BJ (cell line): ENCODE data around the gene OOSP4B. TPM values are rescaled to one million over a fixed set of nuclear protein-coding genes. Genes with fewer than 3 reads are reported as not detected.
"Not testable (repeated sequence)": the region's sequence is repeated elsewhere in the genome, so short reads cannot be mapped to it uniquely, and the experiment has no call there.

Experiments
- CTCF ChIA-PET: fragments of 350-600 bp; formaldehyde crosslinking; extraction: SDS; loops from one replicate; lab custom pipeline; 2021; ENCODE audit warnings: antibody characterized with exemption, inconsistent platforms; lab: Yijun Ruan, JAX
- POLR2A ChIA-PET: fragments of 300-600 bp; sonication (Branson Sonifier 250); formaldehyde crosslinking; extraction: SDS; loops from one replicate; lab custom pipeline; 2021; ENCODE audit warnings: antibody characterized with exemption; lab: Charles Lee
- DNase-seq: peaks from one replicate; pipeline ENCODE4 v3.0.0-alpha.2; 2011; ENCODE audit warnings: low read depth
- H3K27me3 ChIP-seq: 2 replicates; pipeline ENCODE4 v1.6.0; 2011; ENCODE audit warnings: low read length; ENCODE audit not compliant: control insufficient read depth, insufficient read depth
- H3K36me3 ChIP-seq: 2 replicates; pipeline ENCODE4 v1.5.1; 2011; ENCODE audit warnings: low read length; ENCODE audit not compliant: control insufficient read depth, insufficient read depth
- H3K4me3 ChIP-seq: 2 replicates; pipeline ENCODE4 v1.5.1; 2011; ENCODE audit warnings: low read depth, mild to moderate bottlenecking, control low read depth, low read length
- polyA plus RNA-seq: library from polyadenylated mRNA; depleted of rRNA; stranded (reverse); fragments of >200 nt; gene quantifications from 2 replicates; pipeline ENCODE4 v1.2.3, GENCODE V29; 2011
- TF ChIP-seq, protein P1 (sequence below): IDR thresholded peaks from 2 replicates; pipeline ENCODE4 v1.5.1; 2011; ENCODE audit warnings: low read depth, mild to moderate bottlenecking, control low read depth, inconsistent platforms, low read length, moderate library complexity; ENCODE audit not compliant: insufficient read depth

The OOSP4B gene
- polyA plus RNA-seq, 1 experiment: not detected

- TF ChIP-seq, protein P1, sequence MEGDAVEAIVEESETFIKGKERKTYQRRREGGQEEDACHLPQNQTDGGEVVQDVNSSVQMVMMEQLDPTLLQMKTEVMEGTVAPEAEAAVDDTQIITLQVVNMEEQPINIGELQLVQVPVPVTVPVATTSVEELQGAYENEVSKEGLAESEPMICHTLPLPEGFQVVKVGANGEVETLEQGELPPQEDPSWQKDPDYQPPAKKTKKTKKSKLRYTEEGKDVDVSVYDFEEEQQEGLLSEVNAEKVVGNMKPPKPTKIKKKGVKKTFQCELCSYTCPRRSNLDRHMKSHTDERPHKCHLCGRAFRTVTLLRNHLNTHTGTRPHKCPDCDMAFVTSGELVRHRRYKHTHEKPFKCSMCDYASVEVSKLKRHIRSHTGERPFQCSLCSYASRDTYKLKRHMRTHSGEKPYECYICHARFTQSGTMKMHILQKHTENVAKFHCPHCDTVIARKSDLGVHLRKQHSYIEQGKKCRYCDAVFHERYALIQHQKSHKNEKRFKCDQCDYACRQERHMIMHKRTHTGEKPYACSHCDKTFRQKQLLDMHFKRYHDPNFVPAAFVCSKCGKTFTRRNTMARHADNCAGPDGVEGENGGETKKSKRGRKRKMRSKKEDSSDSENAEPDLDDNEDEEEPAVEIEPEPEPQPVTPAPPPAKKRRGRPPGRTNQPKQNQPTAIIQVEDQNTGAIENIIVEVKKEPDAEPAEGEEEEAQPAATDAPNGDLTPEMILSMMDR: no peak
- Histone ChIP-seq H3K4me3 (no peak overlapping the region), H3K36me3 (no peaks in the 10 kb centered on the region), H3K27me3 (no peaks in the 10 kb centered on the region)
- ChIA-PET CTCF (no interaction called here), POLR2A (no interaction called here)
- DNase-seq: no peak
These were observed 42.7 kb downstream of the OOSP4B start for GRCh38 chr11:60059521-60060240.

GRCh38 chr11:60064111-60064510 lies 47.1 kb downstream of the OOSP4B start:
- ChIA-PET CTCF (no interaction called here), POLR2A (no interaction called here)
- Histone ChIP-seq H3K27me3 (no peaks in the 10 kb centered on the region), H3K4me3 (no peak overlapping the region), H3K36me3 (no peaks in the 10 kb centered on the region)
- TF ChIP-seq, protein P1: no peak
- DNase-seq: no peak

DNA sequence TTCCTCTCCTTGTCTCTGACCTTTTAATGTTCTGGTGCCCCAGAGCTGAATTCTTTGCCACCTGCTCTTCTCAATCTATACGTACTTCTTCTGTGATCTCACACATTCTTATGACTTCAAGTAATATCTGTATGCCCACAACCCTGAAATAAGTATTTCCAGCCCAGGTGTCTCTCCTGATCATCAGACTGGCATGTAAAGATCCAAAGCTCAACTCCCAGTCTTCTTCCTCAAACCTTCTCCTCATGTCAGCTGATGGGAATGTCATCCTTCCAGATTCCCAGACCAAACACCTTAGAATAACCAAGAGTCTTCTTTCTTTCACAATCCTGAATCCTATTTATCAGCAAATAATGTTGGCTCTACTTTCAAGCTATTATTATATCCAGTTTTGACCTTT lies 48.8 kb downstream of the OOSP4B start:
- no peaks in the 10 kb centered on the region for H3K36me3 ChIP-seq
- TF ChIP-seq, protein P1: no peak
- H3K27me3 ChIP-seq: no peaks in the 10 kb centered on the region
- H3K4me3 ChIP-seq: no peak overlapping the region
- DNase-seq: no peak
- POLR2A ChIA-PET: no interaction called here
- CTCF ChIA-PET: no interaction called here

DNA sequence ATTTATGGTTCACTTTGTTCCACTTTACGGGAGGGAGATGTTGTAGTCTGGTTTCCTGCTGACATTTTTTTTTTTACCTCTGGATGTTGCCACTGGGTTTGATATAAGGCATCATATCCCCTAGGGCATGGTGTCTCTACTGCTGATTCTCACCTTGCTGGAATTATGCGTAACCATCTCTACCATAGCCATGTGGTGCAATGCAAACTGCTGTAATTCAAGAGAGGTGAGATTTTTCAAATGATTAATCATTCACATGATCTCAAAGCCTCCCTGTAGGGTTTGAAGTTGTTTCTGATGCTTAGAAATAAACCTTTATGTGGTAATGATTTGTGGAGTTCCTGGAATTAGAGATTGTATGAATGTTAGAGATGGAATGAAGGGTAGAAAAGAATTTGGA lies 52.5 kb downstream of the OOSP4B start:
- TF ChIP-seq, protein P1: no peak
- no peak overlapping the region for H3K4me3 ChIP-seq
- DNase-seq: no peak
- no peaks in the 10 kb centered on the region for H3K36me3 ChIP-seq
- POLR2A ChIA-PET: no interaction called here
- CTCF ChIA-PET: no interaction called here
- H3K27me3 ChIP-seq: no peaks in the 10 kb centered on the region

GRCh38 chr11:60071644-60072043 lies 54.7 kb downstream of the OOSP4B start:
- H3K27me3 ChIP-seq, DNase-seq, H3K36me3 ChIP-seq, H3K4me3 ChIP-seq, POLR2A ChIA-PET, CTCF ChIA-PET: not testable (repeated sequence)
